GM23338 (cell line): ENCODE data around the gene KCTD4. TPM values are rescaled to one million over a fixed set of nuclear protein-coding genes. Genes with fewer than 3 reads are reported as not detected.
A peak's percentile ranks its signal among the peaks of the same experiment; 100 is the strongest.

Source experiments
- ATAC-seq: fragments of 200-7000 bp; cut with Tn5 transposase; 3 replicates; pipeline ENCODE4 v1.9.1; 2020
- DNase-seq: peaks from one replicate; pipeline ENCODE4 v3.0.0-alpha.2; 2015; ENCODE audit warnings: low spot score
- H2AFZ ChIP-seq: fragments of 200-600 bp; sonication (generic); 2 replicates; pipeline ENCODE4 v1.8.0; 2016; ENCODE audit warnings: antibody characterized with exemption, mild to moderate bottlenecking, moderate library complexity
- H3F3A ChIP-seq: fragments of 200-600 bp; sonication (generic); replicated peaks from 2 replicates; pipeline ENCODE4 v1.8.0; 2017; ENCODE audit warnings: antibody characterized with exemption, mixed run types, low read depth
- H3K27ac ChIP-seq: fragments of 200-600 bp; sonication (generic); 2 replicates; pipeline ENCODE4 v1.6.1; 2016; ENCODE audit warnings: low read depth
- H3K27me3 ChIP-seq: fragments of 200-600 bp; sonication (generic); 2 replicates; pipeline ENCODE4 v1.8.0; 2016; ENCODE audit warnings: mild to moderate bottlenecking, mixed run types, moderate library complexity; ENCODE audit not compliant: insufficient read depth
- H3K36me3 ChIP-seq: fragments of 200-600 bp; sonication (generic); 2 replicates; pipeline ENCODE4 v1.8.0; 2016; ENCODE audit warnings: mild to moderate bottlenecking; ENCODE audit not compliant: insufficient read depth
- H3K4me1 ChIP-seq: fragments of 200-600 bp; sonication (generic); 2 replicates; pipeline ENCODE4 v1.8.0; 2016; ENCODE audit warnings: mild to moderate bottlenecking, moderate library complexity; ENCODE audit not compliant: insufficient read depth
- H3K4me2 ChIP-seq: fragments of 200-600 bp; sonication (generic); 2 replicates; pipeline ENCODE4 v1.7.1; 2017; ENCODE audit warnings: mixed run types
- H3K4me3 ChIP-seq: fragments of 200-600 bp; sonication (generic); 2 replicates; pipeline ENCODE4 v1.6.1; 2016; ENCODE audit warnings: mixed run types
- H3K79me2 ChIP-seq: fragments of 200-600 bp; sonication (generic); replicated peaks from 2 replicates; pipeline ENCODE4 v1.8.0; 2017; ENCODE audit warnings: mild to moderate bottlenecking; ENCODE audit not compliant: insufficient read depth
- H3K9me2 ChIP-seq: fragments of 200-600 bp; sonication (generic); 2 replicates; pipeline ENCODE4 v1.8.0; 2017; ENCODE audit not compliant: insufficient read depth
- H4K20me1 ChIP-seq: fragments of 200-600 bp; sonication (generic); replicated peaks from 2 replicates; pipeline ENCODE4 v1.8.0; 2017; ENCODE audit warnings: mild to moderate bottlenecking; ENCODE audit not compliant: insufficient read depth
- H3K27ac Mint-ChIP-seq: 2 replicates; pipeline ENCODE4 v1.8.0; 2020; ENCODE audit warnings: inconsistent platforms, mild to moderate bottlenecking, moderate library complexity, mixed read lengths
- H3K27me3 Mint-ChIP-seq: 3 replicates; pipeline ENCODE4 v1.8.0; 2022; ENCODE audit warnings: low read depth, mild to moderate bottlenecking, moderate library complexity, mixed read lengths, inconsistent platforms; ENCODE audit not compliant: insufficient read depth, poor library complexity
- H3K36me3 Mint-ChIP-seq: 3 replicates; pipeline ENCODE4 v1.8.0; 2021; ENCODE audit warnings: low read depth, mild to moderate bottlenecking, inconsistent platforms, moderate library complexity, mixed read lengths
- H3K4me1 Mint-ChIP-seq: 3 replicates; pipeline ENCODE4 v1.8.0; 2020; ENCODE audit warnings: mild to moderate bottlenecking, inconsistent platforms, mixed read lengths
- H3K4me3 Mint-ChIP-seq: 3 replicates; pipeline ENCODE4 v1.8.0; 2021; ENCODE audit warnings: moderate library complexity, mild to moderate bottlenecking, inconsistent platforms, mixed read lengths
- H3K9me3 Mint-ChIP-seq: 3 replicates; pipeline ENCODE4 v1.8.0; 2020; ENCODE audit warnings: moderate library complexity, mild to moderate bottlenecking, inconsistent platforms, mixed read lengths
- CREB1 ChIP-seq: fragments of 250-450 bp; sonication (Bioruptor Pico); IDR thresholded peaks from 2 replicates; pipeline ENCODE4 v1.5.0; 2020; ENCODE audit warnings: low read depth, mild to moderate bottlenecking, moderate library complexity
- CTCF ChIP-seq, 2 experiments: fragments of 200-600 bp in 1 of 2; sonication (generic) in 1 of 2; conservative IDR thresholded peaks; 2 replicates each; pipeline versions ENCODE4 v1.5.1 to v1.6.1; 2016 to 2017; ENCODE audit warnings: antibody characterized with exemption in 2 of 2, low read depth in 2 of 2, mild to moderate bottlenecking in 2 of 2, moderate library complexity in 1 of 2
- EZH2 ChIP-seq: fragments of 200-600 bp; sonication (generic); IDR thresholded peaks from one replicate; pipeline ENCODE4 v1.8.0; 2017; ENCODE audit warnings: antibody characterized with exemption, mild to moderate bottlenecking, low read depth; ENCODE audit not compliant: unreplicated experiment
- EZH2phosphoT487 ChIP-seq: fragments of 200-600 bp; sonication (generic); IDR thresholded peaks from one replicate; pipeline ENCODE4 v1.8.1; 2018; ENCODE audit warnings: antibody characterized with exemption; ENCODE audit not compliant: unreplicated experiment
- JUNB ChIP-seq: IDR thresholded peaks from one replicate; pipeline ENCODE4 v1.6.1; 2016; ENCODE audit warnings: antibody characterized with exemption; ENCODE audit not compliant: unreplicated experiment
- NANOG ChIP-seq: IDR thresholded peaks from 2 replicates; pipeline ENCODE4 v1.6.1; 2016; ENCODE audit warnings: antibody characterized with exemption, borderline replicate concordance
- POLR2AphosphoS5 ChIP-seq: IDR thresholded peaks from 2 replicates; pipeline ENCODE4 v1.6.1; 2016; ENCODE audit warnings: antibody characterized with exemption, low read depth
- REST ChIP-seq: IDR thresholded peaks from one replicate; pipeline ENCODE4 v1.6.1; 2018; ENCODE audit warnings: antibody characterized with exemption; ENCODE audit not compliant: unreplicated experiment
- STAT1 ChIP-seq: IDR thresholded peaks from one replicate; pipeline ENCODE4 v1.6.1; 2016; ENCODE audit warnings: antibody characterized with exemption; ENCODE audit not compliant: unreplicated experiment
- polyA plus RNA-seq: library from polyadenylated mRNA; unstranded; fragments of >200 nt; fragmentation: Nextera tagmentation; extraction: Ambion mirVana; gene quantifications from 2 replicates; pipeline ENCODE4 v1.2.1, GENCODE V29; 2016
- total RNA-seq: library from RNA; depleted of rRNA; stranded (reverse); fragments of >200 nt; shearing (Covaris generic); gene quantifications from 2 replicates; pipeline ENCODE4 v1.2.3, GENCODE V29; 2014

KCTD4 gene
- total and polyA plus RNA-seq, 2 experiments from 2014 or later, result 0.24 TPM; not detected in 1

DNA sequence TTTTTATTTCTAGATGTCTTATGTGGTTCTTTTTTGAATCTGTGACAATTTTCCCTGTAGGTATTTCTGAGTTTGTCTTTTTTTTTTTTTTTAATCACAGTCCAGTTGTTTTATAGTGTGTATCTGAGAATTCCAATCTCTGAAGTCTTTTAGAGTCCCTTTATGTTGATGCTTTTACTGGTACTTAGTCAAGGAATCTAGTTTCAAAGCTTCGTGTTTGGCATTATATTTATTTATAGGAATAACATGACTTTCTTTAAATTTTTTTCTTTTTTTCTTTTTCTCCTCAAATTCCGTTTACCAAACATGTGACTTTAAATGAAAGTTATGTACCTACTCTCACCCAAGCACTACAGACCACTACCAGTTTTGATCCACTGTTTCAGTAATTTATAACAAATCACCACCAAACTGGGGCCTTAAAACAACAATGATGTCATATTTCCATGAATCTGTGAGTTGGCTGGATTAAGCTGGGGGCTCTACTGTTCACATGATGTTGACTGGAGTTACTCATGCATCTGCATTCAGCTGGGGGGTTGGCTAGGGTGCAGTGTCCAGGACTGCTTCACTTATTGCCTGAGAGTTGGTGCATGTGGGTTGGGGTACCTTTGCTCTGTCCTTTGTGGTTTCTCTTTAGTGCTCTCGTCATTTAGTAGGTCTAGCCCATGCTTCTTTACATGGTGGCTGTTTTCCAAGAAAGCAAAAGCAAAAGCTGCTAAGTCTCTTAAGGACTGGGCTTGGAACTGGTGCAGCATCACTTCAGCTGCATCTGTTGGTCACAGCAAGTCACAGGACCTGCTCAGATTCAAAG, 22.3 kb downstream of the KCTD4 start:
- TF ChIP-seq CREB1 (CRISPR knock-in tag), result no peak
- no peak for TF ChIP-seq REST
- no peak for TF ChIP-seq EZH2
- H3K4me3 ChIP-seq, result no peak overlapping the region
- no peak overlapping the region for H3K27ac ChIP-seq
- Mint-ChIP-seq H3K27ac (peak overlapping the region; percentile 57), H3K9me3 (no peaks in the 10 kb centered on the region), H3K27me3 (peaks cover 2% of the 10 kb centered on the region), H3K4me3 (no peak overlapping the region), H3K4me1 (peaks cover 5% of the 10 kb centered on the region; the same call in 2 of the 3 replicates), H3K36me3 (no peaks in the 10 kb centered on the region)
- peaks cover 8% of the 10 kb centered on the region; the same call in 1 of the 2 replicates for H4K20me1 ChIP-seq
- H3K9me2 ChIP-seq, result no peaks in the 10 kb centered on the region
- ATAC-seq (no peak; the same call in 2 of the 3 replicates), DNase-seq (no peak)
- no peak overlapping the region for H2AFZ ChIP-seq
- H3F3A ChIP-seq, result no peaks in the 10 kb centered on the region
- no peaks in the 10 kb centered on the region for H3K36me3 ChIP-seq
- no peaks in the 10 kb centered on the region for H3K4me1 ChIP-seq
- peaks cover 37% of the 10 kb centered on the region for H3K79me2 ChIP-seq
- no peak overlapping the region for H3K4me2 ChIP-seq
- H3K27me3 ChIP-seq, result no peaks in the 10 kb centered on the region

DNA sequence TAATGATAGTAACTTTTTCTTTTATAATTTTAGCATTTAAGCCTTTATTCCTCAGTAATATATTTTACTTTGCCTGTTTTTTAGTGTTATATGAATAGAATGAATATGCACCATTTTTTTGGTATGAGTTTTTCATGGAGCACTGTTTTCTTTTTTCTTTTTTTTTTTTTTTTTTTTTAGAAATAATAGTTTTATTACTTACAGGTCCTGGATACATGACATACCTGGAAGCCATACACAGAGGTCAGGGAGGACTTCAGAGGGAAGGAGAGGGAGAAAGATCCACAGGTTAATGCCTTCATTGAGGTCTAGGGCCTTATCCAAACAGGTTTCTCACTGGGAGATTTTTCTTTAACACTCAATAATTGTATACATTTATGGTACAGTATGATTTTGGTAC, 26.4 kb downstream of the KCTD4 start:
- no peak for DNase-seq
- Mint-ChIP-seq H3K4me1 (peaks cover 8% of the 10 kb centered on the region), H3K27me3 (peaks cover 2% of the 10 kb centered on the region), H3K9me3 (no peaks in the 10 kb centered on the region), H3K27ac (no peak overlapping the region), H3K36me3 (no peaks in the 10 kb centered on the region), H3K4me3 (no peak overlapping the region)
- ATAC-seq, result no peak
- no peak overlapping the region for H3K4me3 ChIP-seq
- no peaks in the 10 kb centered on the region for H3K4me1 ChIP-seq
- H3K36me3 ChIP-seq, result no peaks in the 10 kb centered on the region
- H3K4me2 ChIP-seq, result no peak overlapping the region
- H2AFZ ChIP-seq, result no peak overlapping the region
- H4K20me1 ChIP-seq, result peaks cover 13% of the 10 kb centered on the region; the same call in 1 of the 2 replicates
- no peaks in the 10 kb centered on the region for H3K9me2 ChIP-seq
- no peaks in the 10 kb centered on the region for H3F3A ChIP-seq
- TF ChIP-seq REST (no peak), STAT1 (no peak), NANOG (no peak), POLR2AphosphoS5 (no peak), JUNB (no peak), CTCF (conservative IDR thresholded peaks at IDR 0.05; ENCODE audit: low read depth in 2 of 2) (no peak), EZH2phosphoT487 (no peak)
- no peak overlapping the region for H3K27ac ChIP-seq
- peaks cover 38% of the 10 kb centered on the region for H3K79me2 ChIP-seq
- H3K27me3 ChIP-seq, result no peaks in the 10 kb centered on the region
